B cell (primary cell): ENCODE results near the gene RAB6B. TPM values are rescaled to one million over a fixed set of nuclear protein-coding genes. Genes with fewer than 3 reads are reported as not detected.

Experiments
- ATAC-seq: fragments of 200-7000 bp; cut with Tn5 transposase; one replicate; pipeline ENCODE4 v1.10.0; 2021; ENCODE audit warnings: low read depth, mild to moderate bottlenecking, moderate number of reproducible peaks, moderate library complexity
- CTCF ChIA-PET: fragments of 350-600 bp; sonication (Branson Sonifier 250); formaldehyde crosslinking; loops from one replicate; lab custom pipeline; 2021; ENCODE audit warnings: antibody characterized with exemption, inconsistent platforms; lab: Charles Lee
- POLR2A ChIA-PET: fragments of 350-600 bp; sonication (Branson Sonifier 250); formaldehyde crosslinking; loops from one replicate; lab custom pipeline; 2021; ENCODE audit warnings: antibody characterized with exemption; lab: Charles Lee
- DNase-seq: peaks from one replicate; pipeline ENCODE4 v3.0.0; 2013
- H2AFZ ChIP-seq: 2 replicates; pipeline ENCODE4 v1.6.1; 2012; ENCODE audit warnings: mild to moderate bottlenecking, low read depth, low read length; ENCODE audit not compliant: insufficient read depth, poor library complexity, severe bottlenecking
- H3K27ac ChIP-seq, 2 donors: 1 replicate in 1 of 2; 2 replicates in 1 of 2; pipeline ENCODE4 v1.5.1; 2012 to 2013; ENCODE audit warnings: low read length in 2 of 2, mild to moderate bottlenecking in 2 of 2, moderate library complexity in 1 of 2
- H3K27me3 ChIP-seq, 4 experiments: fragments of 200-600 bp in 1 of 4; sonication (generic) in 1 of 4; replicated peaks in 1 of 4; 1 replicate in 2 of 4; 2 replicates in 2 of 4; pipeline versions ENCODE4 v1.6.1 to v1.7.0; 2013 to 2016; ENCODE audit warnings: low read length in 3 of 4, mild to moderate bottlenecking in 2 of 4, mixed read lengths in 1 of 4, moderate library complexity in 1 of 4; ENCODE audit not compliant: insufficient read depth in 4 of 4, control insufficient read depth in 3 of 4; ENCODE audit errors: control extremely low read depth in 1 of 4
- H3K36me3 ChIP-seq, 2 experiments: replicated peaks in 1 of 2; 1 replicate in 1 of 2; 2 replicates in 1 of 2; pipeline versions ENCODE4 v1.6.1 to v1.7.1; 2013; ENCODE audit warnings: low read length in 1 of 2; ENCODE audit not compliant: insufficient read depth in 2 of 2, control insufficient read depth in 1 of 2; ENCODE audit errors: control extremely low read depth in 1 of 2, extremely low read depth in 1 of 2
- H3K4me1 ChIP-seq, 2 donors: fragments of 200-600 bp in 1 of 2; sonication (generic) in 1 of 2; 1 replicate in 1 of 2; 2 replicates in 1 of 2; pipeline versions ENCODE4 v1.5.1 to v1.6.1; 2013 to 2017; ENCODE audit warnings: low read length in 2 of 2; ENCODE audit not compliant: control insufficient read depth in 2 of 2, insufficient read depth in 2 of 2
- H3K4me2 ChIP-seq: replicated peaks from 2 replicates; pipeline ENCODE3; 2012; ENCODE audit warnings: mild to moderate bottlenecking, low read depth, low read length; ENCODE audit not compliant: poor library complexity, severe bottlenecking
- H3K4me3 ChIP-seq, 5 experiments: fragments of 200-600 bp in 1 of 5; sonication (generic) in 1 of 5; 1 replicate in 3 of 5; 2 replicates in 2 of 5; pipeline versions ENCODE4 v1.5.1 to v1.7.0; 2011 to 2016; ENCODE audit warnings: low read length in 4 of 5, mild to moderate bottlenecking in 4 of 5, low read depth in 2 of 5, control low read depth in 1 of 5, moderate library complexity in 1 of 5; ENCODE audit not compliant: insufficient read depth in 1 of 5; ENCODE audit errors: control extremely low read depth in 1 of 5, extremely low read depth in 1 of 5
- H3K79me2 ChIP-seq: fragments of 200-600 bp; sonication (generic); one replicate; pipeline ENCODE4 v1.6.0; 2016; ENCODE audit warnings: low read length; ENCODE audit not compliant: control insufficient read depth, insufficient read depth
- H3K9ac ChIP-seq: fragments of 200-600 bp; sonication (generic); 2 replicates; pipeline ENCODE4 v1.6.1; 2017; ENCODE audit warnings: mild to moderate bottlenecking, low read length, moderate library complexity
- H3K9me3 ChIP-seq, 3 donors: one replicate each; pipeline versions ENCODE4 v1.6.1 to v1.7.1; 2013; ENCODE audit warnings: low read length in 2 of 3; ENCODE audit not compliant: control insufficient read depth in 2 of 3, insufficient read depth in 1 of 3; ENCODE audit errors: control extremely low read depth in 1 of 3
- H4K20me1 ChIP-seq: 2 replicates; pipeline ENCODE4 v1.6.0; 2012; ENCODE audit warnings: mild to moderate bottlenecking, low read length; ENCODE audit not compliant: insufficient read depth, control insufficient read depth, poor library complexity, severe bottlenecking
- H3K27ac Mint-ChIP-seq: one replicate; pipeline ENCODE4 v1.8.0; 2021; ENCODE audit warnings: mixed read lengths
- H3K27me3 Mint-ChIP-seq: one replicate; pipeline ENCODE4 v1.8.0; 2021; ENCODE audit warnings: mixed read lengths
- H3K4me1 Mint-ChIP-seq: one replicate; pipeline ENCODE4 v1.8.0; 2021; ENCODE audit warnings: mixed read lengths
- H3K4me3 Mint-ChIP-seq: one replicate; pipeline ENCODE4 v1.8.0; 2021; ENCODE audit warnings: mixed read lengths
- H3K9me3 Mint-ChIP-seq: one replicate; pipeline ENCODE4 v1.8.0; 2022; ENCODE audit warnings: mixed read lengths; ENCODE audit not compliant: insufficient read depth
- EZH2 ChIP-seq: IDR thresholded peaks from 2 replicates; pipeline ENCODE4 v1.6.1; 2012; ENCODE audit warnings: borderline replicate concordance, low read depth, mild to moderate bottlenecking, moderate library complexity, low read length; ENCODE audit not compliant: insufficient read depth, poor library complexity, severe bottlenecking
- WGBS: methylation state at CpG from one replicate; pipeline ENCODE4 v1.1.5; 2013; ENCODE audit warnings: missing lambda C conversion rate; ENCODE audit not compliant: insufficient coverage; 5-methylcytosine and 5-hydroxymethylcytosine counted together
- intact Hi-C: fragments of 100-400 bp; cut with micrococcal nuclease; formaldehyde crosslinking; loops from one replicate; pipeline ENCODE4 v1.10.0; 2022
- polyA plus RNA-seq: library from polyadenylated mRNA; depleted of rRNA; stranded (reverse); fragments of >200 nt; gene quantifications from 2 replicates; pipeline ENCODE4 v1.2.3, GENCODE V29; 2012
- total RNA-seq, 2 donors: library from RNA; stranded (reverse); fragments of 120-200 nt in 1 of 2; gene quantifications; 1 replicate in 1 of 2; 2 replicates in 1 of 2; pipeline versions ENCODE4 v1.2.3 to v1.2.4, GENCODE V29; 2013 to 2022
- TF ChIP-seq, protein P1 (sequence below): fragments of 200-600 bp; IDR thresholded peaks from one replicate; pipeline ENCODE4 v1.8.0; 2022; ENCODE audit warnings: antibody characterized with exemption, mild to moderate bottlenecking

Gene RAB6B
- total and polyA plus RNA-seq, 2 donors (not counting 1 experiment from before 2014, with no cell fraction given) = not detected

DNA sequence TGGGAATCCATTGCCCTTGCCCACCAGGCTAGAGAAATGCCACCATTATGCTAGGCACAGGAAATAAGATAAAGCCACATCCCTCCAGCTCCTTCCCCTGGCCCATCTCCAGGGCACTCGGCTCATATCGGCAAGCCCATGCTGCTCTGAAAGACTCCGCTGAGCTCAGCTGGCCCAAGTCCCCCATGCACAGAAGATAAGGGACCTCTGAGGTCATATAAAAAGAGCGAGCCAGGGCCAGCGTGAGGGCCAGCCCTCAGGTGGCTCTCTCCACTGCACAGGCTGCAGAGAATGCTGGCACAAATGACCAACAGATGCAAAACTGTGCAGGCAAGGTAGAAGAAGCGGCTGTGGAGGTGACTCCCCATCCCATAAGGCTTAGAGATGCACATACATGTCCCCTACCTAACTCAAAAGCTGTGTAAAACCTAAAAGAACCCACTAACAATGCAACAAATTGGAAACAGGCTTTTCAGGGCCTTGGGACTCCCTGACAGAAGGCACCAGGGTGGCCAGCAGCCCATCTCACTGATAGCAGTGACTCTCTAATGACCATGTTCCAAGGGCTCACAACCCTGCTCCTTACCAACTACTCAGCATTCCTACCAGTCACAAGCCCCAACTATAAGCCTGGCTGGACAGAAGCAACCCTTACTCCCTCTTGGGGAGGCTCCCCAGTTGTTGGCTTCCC is 3.0 kb downstream of the RAB6B start:
- Mint-ChIP-seq H3K27me3 (peaks cover 46% of the 10 kb centered on the region), H3K27ac (no peak overlapping the region), H3K4me1 (peaks cover 16% of the 10 kb centered on the region), H3K9me3 (no peaks in the 10 kb centered on the region), H3K4me3 (no peak overlapping the region)
- Histone ChIP-seq H3K4me2 (no peak overlapping the region), H2AFZ (no peak overlapping the region), H3K27me3 (peaks cover 0 to 31% (median 8%) of the 10 kb centered on the region in 4 experiments), H3K4me3 (no peak overlapping the region), H3K27ac (no peak overlapping the region), H4K20me1 (no peaks in the 10 kb centered on the region), H3K9me3 (no peaks in the 10 kb centered on the region), H3K79me2 (no peaks in the 10 kb centered on the region), H3K4me1 (peaks cover 3% of the 10 kb centered on the region in 2 donors), H3K9ac (no peak overlapping the region), H3K36me3 (no peaks in the 10 kb centered on the region)
- intact Hi-C loops = no loop called here
- ATAC-seq = no peak
- WGBS = 43% methylated on average over 6 of the region's 6 CpGs
- TF ChIP-seq EZH2 = no peak
- TF ChIP-seq, protein P1, sequence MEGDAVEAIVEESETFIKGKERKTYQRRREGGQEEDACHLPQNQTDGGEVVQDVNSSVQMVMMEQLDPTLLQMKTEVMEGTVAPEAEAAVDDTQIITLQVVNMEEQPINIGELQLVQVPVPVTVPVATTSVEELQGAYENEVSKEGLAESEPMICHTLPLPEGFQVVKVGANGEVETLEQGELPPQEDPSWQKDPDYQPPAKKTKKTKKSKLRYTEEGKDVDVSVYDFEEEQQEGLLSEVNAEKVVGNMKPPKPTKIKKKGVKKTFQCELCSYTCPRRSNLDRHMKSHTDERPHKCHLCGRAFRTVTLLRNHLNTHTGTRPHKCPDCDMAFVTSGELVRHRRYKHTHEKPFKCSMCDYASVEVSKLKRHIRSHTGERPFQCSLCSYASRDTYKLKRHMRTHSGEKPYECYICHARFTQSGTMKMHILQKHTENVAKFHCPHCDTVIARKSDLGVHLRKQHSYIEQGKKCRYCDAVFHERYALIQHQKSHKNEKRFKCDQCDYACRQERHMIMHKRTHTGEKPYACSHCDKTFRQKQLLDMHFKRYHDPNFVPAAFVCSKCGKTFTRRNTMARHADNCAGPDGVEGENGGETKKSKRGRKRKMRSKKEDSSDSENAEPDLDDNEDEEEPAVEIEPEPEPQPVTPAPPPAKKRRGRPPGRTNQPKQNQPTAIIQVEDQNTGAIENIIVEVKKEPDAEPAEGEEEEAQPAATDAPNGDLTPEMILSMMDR = no peak
- POLR2A ChIA-PET = no interaction called here
- DNase-seq = no peak
- CTCF ChIA-PET = no interaction called here

GRCh38 chr3:133891662-133892378 is 3.9 kb downstream of the RAB6B start:
- H3K4me3 Mint-ChIP-seq = no peak overlapping the region

More at GRCh38 chr3:133891662-133892378, 3.9 kb downstream of the RAB6B start:
- 93% methylated on average over 8 of the region's 11 CpGs for WGBS
- H3K9me3 ChIP-seq = no peaks in the 10 kb centered on the region
- Mint-ChIP-seq H3K27ac (no peak overlapping the region), H3K9me3 (no peaks in the 10 kb centered on the region), H3K4me1 (peaks cover 15% of the 10 kb centered on the region), H3K27me3 (peaks cover 38% of the 10 kb centered on the region)
- no peak overlapping the region for H3K4me2 ChIP-seq
- no peaks in the 10 kb centered on the region for H3K79me2 ChIP-seq
- peaks cover 0 to 24% (median 8%) of the 10 kb centered on the region in 4 experiments for H3K27me3 ChIP-seq
- H3K4me3 ChIP-seq = no peak overlapping the region
- H2AFZ ChIP-seq = no peak overlapping the region
- ATAC-seq = no peak
- DNase-seq = no peak
- intact Hi-C loops = no loop called here
- no peak overlapping the region for H3K27ac ChIP-seq
- no peaks in the 10 kb centered on the region for H4K20me1 ChIP-seq
- ChIA-PET CTCF (no interaction called here), POLR2A (no interaction called here)
- H3K9ac ChIP-seq = no peak overlapping the region
- H3K4me1 ChIP-seq = peaks cover 3% of the 10 kb centered on the region in 2 donors
- no peak for TF ChIP-seq EZH2
- TF ChIP-seq, protein P1 = no peak
- H3K36me3 ChIP-seq = no peaks in the 10 kb centered on the region
